OCI-M1 (cell line): Measurements from ENCODE around the gene SNRPD2.
"Not testable (repeated sequence)": the region's sequence is repeated elsewhere in the genome, so short reads cannot be mapped to it uniquely, and the experiment has no call there.

Experiments used
- DNase-seq: peaks from one replicate; lab custom pipeline; 2025; lab: John Stamatoyannopoulos, UW

SNRPD2 gene

DNA sequence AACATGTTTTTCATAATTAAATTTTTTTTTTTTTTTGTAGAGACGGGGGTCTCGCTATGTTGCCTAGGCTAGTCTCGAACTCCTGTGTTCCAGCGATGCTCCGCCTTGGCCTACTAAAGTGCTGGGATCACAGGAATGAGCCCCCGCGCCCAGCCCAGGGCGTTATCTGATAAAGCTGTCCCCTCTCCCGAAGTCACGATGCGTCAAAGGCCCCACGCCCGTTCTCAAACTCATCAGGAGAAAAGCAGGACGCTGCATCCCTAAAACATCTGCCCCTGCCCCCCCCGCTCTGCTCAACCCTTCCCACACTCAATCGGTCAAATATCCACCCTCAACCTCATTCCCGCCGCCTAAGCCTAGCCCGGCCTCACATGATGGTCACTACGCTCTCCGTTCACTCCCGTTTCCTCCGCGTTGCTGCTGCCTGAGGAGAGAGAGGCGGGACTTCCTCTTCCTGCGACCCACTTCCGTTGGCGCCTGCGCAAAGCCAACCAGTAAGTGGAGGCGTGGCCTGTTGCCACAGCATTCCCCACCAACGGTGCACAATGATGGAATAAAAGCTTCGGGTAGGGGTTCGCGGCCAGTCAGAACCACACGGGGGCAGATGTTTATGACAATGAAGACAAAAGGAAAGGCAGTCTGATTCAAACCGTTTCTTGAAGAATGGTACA is at the start of gene SNRPD2:
TSS of gene SNRPD2 (minus strand) at position 438 of the 671 bp plus-strand sequence. CDS start at position 373, 65 bp downstream.
- peak; percentile 99 for DNase-seq

DNA sequence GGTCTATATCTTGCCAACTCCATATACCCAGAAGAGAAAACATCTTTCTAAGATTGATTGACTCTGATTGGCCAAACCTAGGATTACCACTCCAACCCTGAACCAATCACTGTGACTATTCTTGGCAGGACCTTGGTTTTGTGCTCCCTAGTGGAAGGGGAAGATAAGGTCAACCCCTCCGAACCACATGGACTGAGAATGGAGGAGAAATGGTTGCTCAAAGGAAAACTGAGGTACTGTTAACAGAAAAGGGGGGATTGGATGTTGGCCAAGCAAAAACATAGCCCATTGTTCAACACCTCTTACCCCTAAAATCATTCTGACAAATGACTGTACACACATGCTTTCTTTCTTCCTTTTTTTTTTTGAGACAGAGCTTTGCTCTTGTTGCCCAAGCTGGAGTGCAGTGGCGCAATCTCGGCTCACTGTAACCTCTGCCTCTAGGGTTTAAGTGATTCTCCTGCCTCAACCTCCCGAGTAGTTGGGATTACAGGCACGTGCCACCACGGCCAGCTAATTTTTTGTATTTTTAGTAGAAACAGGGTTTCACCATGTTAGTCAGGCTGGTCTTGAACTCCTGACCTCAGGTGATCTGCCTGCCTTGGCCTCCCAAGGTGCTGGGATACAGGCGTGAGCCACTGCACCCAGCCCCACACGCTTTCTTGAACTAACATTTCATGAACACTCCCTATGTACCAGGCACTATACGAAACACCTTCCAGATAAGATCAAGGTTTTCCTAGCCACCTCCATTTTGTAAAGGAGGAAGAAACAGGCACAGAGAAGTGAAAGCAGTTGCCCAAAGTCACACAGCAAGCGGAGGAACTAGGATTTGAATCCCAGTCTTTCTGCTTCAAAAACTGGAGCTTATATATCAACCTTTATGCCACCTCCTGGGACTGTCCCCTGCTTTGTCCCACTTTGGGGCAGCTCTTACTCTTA is 48.0 kb upstream of the SNRPD2 start:
- DNase-seq, result peak; percentile 90

GRCh38 chr19:45733160-45733810 is 41.5 kb upstream of the SNRPD2 start, which contains the start of gene MEIOSIN:
MEIOSIN (plus strand) TSS chr19:45733439; CDS start chr19:45735377, 1,938 bp downstream.
- DNase-seq, result no peak

GRCh38 chr19:45730368-45731288 is 38.9 kb upstream of the SNRPD2 start, which contains the start of gene FBXO46:
FBXO46 (minus strand) TSS chr19:45730896; CDS start chr19:45713495, 17,401 bp downstream.
- peak; percentile 99 for DNase-seq

GRCh38 chr19:45729800-45730290 is 38.1 kb upstream of the SNRPD2 start:
- DNase-seq, result peak; percentile 41

GRCh38 chr19:45728683-45729082 is 36.9 kb upstream of the SNRPD2 start:
- DNase-seq, result not testable (repeated sequence)

GRCh38 chr19:45720065-45720464 is 28.3 kb upstream of the SNRPD2 start:
- DNase-seq, result not testable (repeated sequence)

DNA sequence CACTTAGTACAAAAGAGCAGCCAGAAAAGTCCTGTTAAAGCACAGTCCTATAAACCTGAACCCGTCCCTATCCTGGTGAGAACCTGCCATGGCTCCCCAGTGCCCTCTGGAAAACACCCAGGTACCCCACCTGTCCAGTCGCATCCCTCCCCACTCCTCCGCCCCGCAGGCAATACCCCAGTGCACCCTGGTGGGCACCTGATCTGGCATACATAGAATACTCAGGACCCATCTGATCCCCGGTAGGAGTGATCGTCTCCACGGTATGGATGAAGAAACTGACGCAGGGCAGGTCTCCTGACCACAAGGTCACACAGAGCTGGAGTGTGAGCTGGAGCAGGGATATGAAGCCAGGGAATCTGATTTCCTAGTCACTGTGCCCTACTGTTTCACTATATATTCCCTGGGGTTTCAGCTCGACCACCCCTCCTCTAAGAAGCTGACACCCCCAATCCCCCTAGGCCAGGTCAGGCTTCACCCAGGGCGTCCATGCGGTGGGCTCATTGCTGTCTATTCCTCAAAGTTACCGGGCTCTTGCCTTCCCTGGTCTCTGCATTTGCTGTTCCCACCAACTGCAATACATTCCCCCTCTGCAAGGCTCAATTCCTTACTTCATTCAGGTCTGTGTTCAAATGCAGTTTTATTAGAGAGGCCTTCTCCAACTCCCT is 26.4 kb upstream of the SNRPD2 start:
- DNase-seq, result peak; percentile 57

DNA sequence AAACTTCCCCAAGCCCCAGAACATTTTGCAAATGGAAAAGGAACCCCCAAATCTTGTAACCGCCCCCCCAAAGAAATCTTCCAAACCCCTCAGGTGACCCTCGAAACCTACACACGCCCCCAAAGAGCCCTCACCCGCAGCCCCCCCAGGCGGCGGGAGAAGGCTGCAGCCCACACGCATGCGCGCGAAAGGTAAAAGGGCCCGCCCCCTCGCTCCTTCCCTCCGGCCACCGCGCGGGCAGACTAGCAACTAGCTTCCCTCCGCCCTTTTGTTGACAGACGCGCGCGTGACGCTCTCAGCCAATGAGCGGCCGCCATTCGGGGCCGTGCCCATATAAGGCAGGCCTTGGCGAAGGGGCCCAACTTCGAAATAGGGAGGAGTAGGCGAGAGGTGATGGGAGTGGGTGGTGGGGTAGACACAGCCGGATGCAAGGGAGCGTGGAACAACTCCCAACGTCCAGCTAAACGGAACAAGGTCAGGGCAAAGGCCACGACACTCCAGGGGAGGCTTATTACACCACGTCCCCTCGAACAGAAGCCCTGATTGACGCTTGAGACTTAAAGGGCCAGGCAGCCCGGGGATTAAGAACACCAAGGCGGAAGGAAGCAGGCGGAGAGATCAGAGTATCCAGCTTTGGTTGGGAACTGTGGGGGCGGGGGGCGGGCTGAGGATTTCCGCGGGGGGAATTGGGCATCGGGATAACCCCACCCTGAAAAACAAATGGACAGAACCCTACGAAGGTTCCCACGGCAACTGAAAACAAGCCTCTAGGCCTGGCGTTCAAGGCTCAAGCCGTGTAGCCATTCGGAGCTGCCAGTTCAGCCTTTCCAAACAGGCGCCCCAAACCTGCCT is 25.6 kb upstream of the SNRPD2 start:
- DNase-seq, result peak; percentile 100

DNA sequence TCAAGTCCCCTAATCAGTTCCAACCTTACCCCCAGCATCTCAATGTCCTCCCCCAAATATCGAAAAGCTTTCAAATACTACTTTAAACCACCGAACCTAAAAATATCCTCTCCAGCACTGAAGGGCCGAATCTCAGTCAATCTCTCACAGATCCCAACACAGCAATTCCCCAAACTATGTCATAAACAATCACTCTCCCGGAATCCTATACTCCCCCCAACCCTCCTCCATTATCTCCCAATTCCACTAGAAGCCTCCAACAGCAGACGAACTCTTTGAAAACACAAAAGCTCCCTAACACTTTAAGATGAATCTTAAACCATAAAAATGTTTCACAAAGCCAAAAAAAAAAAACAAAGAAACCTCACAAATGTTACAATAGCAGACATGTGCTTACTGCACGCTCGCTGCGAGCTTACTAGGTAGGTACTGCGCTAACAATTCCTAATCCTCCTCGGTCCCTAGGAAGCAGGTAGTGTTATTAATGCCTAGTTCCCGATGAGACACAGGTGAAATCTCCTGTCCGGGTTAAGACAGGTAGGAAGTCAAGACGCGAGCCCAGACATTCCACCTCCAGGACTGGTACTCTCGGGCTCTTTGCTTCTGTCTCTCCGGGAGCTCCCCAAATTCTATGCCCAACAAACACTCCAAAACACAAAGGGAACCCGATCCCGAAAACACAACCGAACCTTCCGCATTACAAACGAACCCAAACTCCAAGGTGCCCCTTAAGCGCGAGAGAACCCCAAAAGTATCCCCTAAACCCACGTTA is 24.8 kb upstream of the SNRPD2 start:
- peak; percentile 68 for DNase-seq

DNA sequence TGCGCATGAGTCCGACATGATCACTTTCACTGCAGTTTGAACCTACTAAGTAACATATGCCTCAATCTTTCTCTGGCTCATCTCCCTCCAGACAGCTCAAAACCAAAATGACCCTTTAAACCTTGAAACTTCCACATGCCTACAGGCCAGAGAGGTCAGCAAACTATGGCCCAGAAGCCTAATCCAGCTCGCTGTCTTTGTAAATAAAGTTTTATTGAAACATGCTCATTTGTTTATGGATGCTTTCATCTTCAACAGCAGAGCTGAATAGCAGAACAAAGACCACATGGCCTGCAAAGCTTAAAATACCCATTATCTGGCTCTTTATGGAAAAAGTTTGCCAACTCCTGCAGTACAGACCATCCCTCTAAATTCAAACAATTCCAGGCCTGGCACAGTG is 23.4 kb upstream of the SNRPD2 start:
- DNase-seq, result no peak

- no peak for DNase-seq
Observed at GRCh38 chr19:45713141-45713540, 21.4 kb upstream of the SNRPD2 start.

DNA sequence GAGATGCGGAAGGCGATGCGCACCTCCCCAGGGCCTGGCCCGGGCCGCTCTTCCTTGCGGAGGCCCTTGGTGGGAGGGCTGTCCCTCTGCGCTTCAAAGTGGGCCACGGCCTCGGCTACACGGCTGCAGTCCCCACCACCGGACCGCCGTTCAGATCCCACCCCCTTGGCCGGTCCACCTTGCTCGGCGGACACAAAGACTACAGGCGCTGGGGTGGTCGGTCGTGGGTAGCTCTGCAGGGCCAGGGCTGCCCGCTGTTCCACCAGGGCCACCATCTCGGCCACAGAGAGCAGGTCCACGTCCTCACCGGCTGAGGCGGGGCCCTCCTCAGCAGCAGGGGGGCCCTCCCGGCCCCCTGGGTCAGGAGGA is 20.9 kb upstream of the SNRPD2 start:
- no peak for DNase-seq

DNA sequence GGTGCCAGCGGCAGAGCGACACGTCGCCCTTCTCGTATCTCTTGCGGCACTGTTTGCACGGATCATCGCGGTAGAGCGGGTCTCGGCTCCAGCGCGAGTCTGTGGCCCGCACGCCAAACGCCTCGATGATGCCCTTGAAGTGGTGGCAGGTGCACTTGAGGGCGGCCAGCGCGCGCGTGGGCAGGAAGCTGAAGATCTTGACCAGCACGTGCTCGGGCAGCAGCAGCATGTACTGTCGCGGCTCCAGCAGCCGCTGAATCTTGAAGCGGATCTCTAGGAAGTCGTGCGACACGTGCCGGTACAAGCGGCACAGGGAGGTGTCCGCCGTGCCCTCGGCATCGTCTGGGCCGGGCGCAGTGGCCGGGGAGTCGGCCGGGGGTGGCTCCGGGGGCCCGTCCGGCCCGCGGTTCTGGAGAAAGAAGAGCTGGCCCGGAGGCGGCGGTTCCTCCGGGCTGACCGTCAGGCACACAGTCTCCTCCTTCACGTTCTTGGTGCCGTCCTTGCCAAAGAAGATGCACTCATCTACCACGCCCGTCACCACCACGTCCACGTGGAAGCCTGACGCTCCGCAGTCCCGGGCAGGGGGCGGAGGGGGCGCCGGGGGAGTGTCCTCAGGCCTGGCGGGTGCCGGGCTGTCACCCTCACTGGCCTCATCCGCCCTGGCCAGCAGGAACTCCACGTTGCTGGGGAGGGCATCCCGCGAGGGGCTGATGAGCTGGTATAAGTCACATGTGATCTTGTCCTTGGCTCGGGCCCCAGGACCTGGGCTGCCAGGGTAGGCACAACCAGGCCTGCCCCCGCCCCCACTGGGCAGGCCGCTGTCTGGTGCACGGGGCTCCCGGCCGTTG is 20.3 kb upstream of the SNRPD2 start:
- no peak for DNase-seq

DNA sequence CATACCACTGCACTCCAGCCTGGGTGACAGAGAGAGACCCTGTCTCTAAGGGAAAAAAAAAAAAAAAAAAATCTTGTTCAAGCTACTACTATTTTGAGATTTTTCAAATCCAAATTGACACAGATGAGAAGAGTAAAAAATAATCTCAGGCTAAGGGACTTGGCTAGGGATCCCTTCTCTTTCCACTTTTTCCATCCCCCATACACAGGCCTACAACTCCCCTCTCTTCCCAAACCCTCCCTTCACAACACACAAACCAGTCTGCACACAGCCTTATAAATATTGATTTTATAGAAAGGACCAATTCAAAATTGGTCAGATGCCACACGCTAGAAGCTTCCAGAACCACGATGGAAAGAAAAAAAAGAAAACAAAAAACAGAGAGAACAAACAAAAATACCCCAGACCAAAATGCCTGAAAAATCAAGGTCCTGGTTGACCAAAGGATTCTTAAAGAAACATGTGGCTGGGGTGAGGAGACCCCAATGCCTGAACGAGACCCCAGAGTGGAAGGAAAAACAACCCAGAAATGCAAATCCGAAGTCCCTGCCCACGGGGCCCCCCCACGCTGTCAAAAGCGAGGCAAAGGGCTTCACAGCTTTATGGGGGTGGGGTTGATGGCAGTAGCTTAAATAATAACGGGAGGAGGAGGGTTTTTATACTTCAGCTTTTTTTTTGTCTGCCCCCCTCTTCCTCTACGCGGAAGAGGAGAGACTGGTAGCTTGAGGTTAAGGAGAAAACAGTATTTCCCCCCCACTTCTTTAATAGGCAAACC is 18.8 kb upstream of the SNRPD2 start:
- DNase-seq, result no peak

GRCh38 chr19:45705710-45706415 is 14.1 kb upstream of the SNRPD2 start:
- DNase-seq, result no peak
